ENCODE data around the gene GEMIN5. TPM values are rescaled to one million over a fixed set of nuclear protein-coding genes. Genes with fewer than 3 reads are reported as not detected.

GEMIN5 gene
- total and polyA plus RNA-seq, 2 of the 13 experiments (the other 11 are each of a cell fraction or from before 2014, with no cell fraction given): 6.6 to 28.6 TPM

DNA sequence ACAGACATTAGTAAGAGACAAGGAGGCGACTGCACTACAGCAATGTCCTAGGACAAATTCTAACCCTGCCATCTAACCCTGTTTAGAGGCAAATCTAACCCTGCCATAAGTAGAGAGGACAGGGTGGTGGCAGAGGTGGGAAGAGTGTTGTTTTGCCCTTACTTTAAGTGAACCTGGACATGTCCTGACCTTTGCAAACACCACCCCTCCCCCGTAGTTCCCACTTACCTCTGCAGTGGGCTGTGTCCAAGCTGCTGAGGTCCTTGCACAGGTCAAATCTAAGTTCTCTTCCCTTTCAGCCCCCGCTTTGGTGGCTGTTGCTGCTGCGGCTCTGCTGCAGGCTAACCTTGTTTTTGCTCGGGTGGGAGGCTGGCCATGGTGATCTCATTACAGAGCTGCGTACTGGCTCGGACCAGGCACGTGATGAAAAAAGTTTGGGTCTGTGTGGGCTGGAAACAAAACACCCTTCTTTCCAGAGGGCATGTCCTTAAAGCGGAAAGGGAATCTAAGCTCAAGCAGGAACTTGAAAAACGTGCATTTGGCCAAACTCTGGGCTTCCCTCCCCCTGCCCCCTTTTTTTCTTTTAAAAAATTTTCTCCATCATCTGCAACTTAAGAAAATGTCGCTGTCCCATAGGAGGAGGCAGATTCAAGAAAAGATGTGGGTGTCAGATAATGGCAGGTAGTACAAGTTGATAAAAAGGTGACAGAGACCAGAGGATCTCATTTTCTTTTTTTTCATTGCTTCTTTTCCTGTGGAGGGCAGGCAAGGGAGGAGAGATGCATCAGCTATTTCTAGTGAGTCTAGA lies 87.6 kb downstream of the GEMIN5 start, which contains the start of gene FAXDC2 (continued):
- TF ChIP-seq, protein P1, sequence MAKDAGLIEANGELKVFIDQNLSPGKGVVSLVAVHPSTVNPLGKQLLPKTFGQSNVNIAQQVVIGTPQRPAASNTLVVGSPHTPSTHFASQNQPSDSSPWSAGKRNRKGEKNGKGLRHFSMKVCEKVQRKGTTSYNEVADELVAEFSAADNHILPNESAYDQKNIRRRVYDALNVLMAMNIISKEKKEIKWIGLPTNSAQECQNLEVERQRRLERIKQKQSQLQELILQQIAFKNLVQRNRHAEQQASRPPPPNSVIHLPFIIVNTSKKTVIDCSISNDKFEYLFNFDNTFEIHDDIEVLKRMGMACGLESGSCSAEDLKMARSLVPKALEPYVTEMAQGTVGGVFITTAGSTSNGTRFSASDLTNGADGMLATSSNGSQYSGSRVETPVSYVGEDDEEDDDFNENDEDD (CRISPR knock-in tag; IDR thresholded peaks at IDR 0.05; ENCODE audit: borderline replicate concordance): no peak
- TF ChIP-seq POLR2AphosphoS2 (IDR thresholded peaks at IDR 0.05; ENCODE audit: low read depth, low read length) (no peak), PHF21A (CRISPR knock-in tag; IDR thresholded peaks at IDR 0.05) (peak; percentile 61; the same call in 1 of the 2 replicates), ZNF33B (CRISPR knock-in tag; IDR thresholded peaks at IDR 0.05) (0 out of 2 replicates have a peak, but pooled peaks have one; percentile 56), MEIS2 (CRISPR knock-in tag; IDR thresholded peaks at IDR 0.05) (no peak), ZNF788 (CRISPR knock-in tag; IDR thresholded peaks at IDR 0.05; ENCODE audit: borderline replicate concordance) (no peak), YY1 (IDR thresholded peaks at IDR 0.05; ENCODE audit: insufficient read depth, insufficient replicate concordance, low read depth, low read length) (no peak), ZNF598 (CRISPR knock-in tag; IDR thresholded peaks at IDR 0.05; ENCODE audit: borderline replicate concordance) (no peak), ZKSCAN8 (CRISPR knock-in tag; IDR thresholded peaks at IDR 0.05; ENCODE audit: borderline replicate concordance) (no peak), KLF15 (CRISPR knock-in tag; IDR thresholded peaks at IDR 0.05; ENCODE audit: borderline replicate concordance) (0 out of 2 replicates have a peak, but pooled peaks have one; percentile 46), FOXP1 (IDR thresholded peaks at IDR 0.05) (no peak), FOXP1 (CRISPR knock-in tag; IDR thresholded peaks at IDR 0.05) (0 out of 2 replicates have a peak, but pooled peaks have one; percentile 16), POLR2AphosphoS5 (IDR thresholded peaks at IDR 0.05; ENCODE audit: low read depth, low read length) (peak; percentile 71; the same call in 1 of the 2 replicates), MBD4 (IDR thresholded peaks at IDR 0.05; ENCODE audit: borderline replicate concordance, low read length) (no peak)
- TF ChIP-seq, protein P2, sequence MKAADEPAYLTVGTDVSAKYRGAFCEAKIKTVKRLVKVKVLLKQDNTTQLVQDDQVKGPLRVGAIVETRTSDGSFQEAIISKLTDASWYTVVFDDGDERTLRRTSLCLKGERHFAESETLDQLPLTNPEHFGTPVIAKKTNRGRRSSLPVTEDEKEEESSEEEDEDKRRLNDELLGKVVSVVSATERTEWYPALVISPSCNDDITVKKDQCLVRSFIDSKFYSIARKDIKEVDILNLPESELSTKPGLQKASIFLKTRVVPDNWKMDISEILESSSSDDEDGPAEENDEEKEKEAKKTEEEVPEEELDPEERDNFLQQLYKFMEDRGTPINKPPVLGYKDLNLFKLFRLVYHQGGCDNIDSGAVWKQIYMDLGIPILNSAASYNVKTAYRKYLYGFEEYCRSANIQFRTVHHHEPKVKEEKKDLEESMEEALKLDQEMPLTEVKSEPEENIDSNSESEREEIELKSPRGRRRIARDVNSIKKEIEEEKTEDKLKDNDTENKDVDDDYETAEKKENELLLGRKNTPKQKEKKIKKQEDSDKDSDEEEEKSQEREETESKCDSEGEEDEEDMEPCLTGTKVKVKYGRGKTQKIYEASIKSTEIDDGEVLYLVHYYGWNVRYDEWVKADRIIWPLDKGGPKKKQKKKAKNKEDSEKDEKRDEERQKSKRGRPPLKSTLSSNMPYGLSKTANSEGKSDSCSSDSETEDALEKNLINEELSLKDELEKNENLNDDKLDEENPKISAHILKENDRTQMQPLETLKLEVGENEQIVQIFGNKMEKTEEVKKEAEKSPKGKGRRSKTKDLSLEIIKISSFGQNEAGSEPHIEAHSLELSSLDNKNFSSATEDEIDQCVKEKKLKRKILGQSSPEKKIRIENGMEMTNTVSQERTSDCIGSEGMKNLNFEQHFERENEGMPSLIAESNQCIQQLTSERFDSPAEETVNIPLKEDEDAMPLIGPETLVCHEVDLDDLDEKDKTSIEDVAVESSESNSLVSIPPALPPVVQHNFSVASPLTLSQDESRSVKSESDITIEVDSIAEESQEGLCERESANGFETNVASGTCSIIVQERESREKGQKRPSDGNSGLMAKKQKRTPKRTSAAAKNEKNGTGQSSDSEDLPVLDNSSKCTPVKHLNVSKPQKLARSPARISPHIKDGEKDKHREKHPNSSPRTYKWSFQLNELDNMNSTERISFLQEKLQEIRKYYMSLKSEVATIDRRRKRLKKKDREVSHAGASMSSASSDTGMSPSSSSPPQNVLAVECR (CRISPR knock-in tag; IDR thresholded peaks at IDR 0.05; ENCODE audit: borderline replicate concordance): no peak; the same call in 1 of the 2 replicates
- TF ChIP-seq, protein P3, sequence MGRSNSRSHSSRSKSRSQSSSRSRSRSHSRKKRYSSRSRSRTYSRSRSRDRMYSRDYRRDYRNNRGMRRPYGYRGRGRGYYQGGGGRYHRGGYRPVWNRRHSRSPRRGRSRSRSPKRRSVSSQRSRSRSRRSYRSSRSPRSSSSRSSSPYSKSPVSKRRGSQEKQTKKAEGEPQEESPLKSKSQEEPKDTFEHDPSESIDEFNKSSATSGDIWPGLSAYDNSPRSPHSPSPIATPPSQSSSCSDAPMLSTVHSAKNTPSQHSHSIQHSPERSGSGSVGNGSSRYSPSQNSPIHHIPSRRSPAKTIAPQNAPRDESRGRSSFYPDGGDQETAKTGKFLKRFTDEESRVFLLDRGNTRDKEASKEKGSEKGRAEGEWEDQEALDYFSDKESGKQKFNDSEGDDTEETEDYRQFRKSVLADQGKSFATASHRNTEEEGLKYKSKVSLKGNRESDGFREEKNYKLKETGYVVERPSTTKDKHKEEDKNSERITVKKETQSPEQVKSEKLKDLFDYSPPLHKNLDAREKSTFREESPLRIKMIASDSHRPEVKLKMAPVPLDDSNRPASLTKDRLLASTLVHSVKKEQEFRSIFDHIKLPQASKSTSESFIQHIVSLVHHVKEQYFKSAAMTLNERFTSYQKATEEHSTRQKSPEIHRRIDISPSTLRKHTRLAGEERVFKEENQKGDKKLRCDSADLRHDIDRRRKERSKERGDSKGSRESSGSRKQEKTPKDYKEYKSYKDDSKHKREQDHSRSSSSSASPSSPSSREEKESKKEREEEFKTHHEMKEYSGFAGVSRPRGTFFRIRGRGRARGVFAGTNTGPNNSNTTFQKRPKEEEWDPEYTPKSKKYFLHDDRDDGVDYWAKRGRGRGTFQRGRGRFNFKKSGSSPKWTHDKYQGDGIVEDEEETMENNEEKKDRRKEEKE (IDR thresholded peaks at IDR 0.05): no peak
- TF ChIP-seq, protein P4, sequence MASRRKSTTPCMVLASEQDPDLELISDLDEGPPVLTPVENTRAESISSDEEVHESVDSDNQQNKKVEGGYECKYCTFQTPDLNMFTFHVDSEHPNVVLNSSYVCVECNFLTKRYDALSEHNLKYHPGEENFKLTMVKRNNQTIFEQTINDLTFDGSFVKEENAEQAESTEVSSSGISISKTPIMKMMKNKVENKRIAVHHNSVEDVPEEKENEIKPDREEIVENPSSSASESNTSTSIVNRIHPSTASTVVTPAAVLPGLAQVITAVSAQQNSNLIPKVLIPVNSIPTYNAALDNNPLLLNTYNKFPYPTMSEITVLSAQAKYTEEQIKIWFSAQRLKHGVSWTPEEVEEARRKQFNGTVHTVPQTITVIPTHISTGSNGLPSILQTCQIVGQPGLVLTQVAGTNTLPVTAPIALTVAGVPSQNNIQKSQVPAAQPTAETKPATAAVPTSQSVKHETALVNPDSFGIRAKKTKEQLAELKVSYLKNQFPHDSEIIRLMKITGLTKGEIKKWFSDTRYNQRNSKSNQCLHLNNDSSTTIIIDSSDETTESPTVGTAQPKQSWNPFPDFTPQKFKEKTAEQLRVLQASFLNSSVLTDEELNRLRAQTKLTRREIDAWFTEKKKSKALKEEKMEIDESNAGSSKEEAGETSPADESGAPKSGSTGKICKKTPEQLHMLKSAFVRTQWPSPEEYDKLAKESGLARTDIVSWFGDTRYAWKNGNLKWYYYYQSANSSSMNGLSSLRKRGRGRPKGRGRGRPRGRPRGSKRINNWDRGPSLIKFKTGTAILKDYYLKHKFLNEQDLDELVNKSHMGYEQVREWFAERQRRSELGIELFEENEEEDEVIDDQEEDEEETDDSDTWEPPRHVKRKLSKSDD (CRISPR knock-in tag; IDR thresholded peaks at IDR 0.05; ENCODE audit: low read depth): no peak

Data from HepG2 (cell line).